Breast epithelium (tissue), 4 donors: ENCODE measurements around the gene TARBP1. TPM values are rescaled to one million over a fixed set of nuclear protein-coding genes. Genes with fewer than 3 reads are reported as not detected.
"Not testable (repeated sequence)": the region's sequence is repeated elsewhere in the genome, so short reads cannot be mapped to it uniquely, and the experiment has no call there.

ENCODE experiments used
- DNase-seq, 2 donors: peaks; one replicate each; pipeline ENCODE4 v3.0.0-alpha.2; 2019; ENCODE audit warnings: low spot score in 2 of 2
- H3K27ac ChIP-seq, 2 donors: fragments of 200-600 bp; sonication (generic) in 1 of 2; one replicate each; pipeline ENCODE4 v1.5.1; 2016 to 2019; ENCODE audit warnings: mild to moderate bottlenecking in 1 of 2
- H3K27me3 ChIP-seq, 2 donors: fragments of 200-600 bp; sonication (generic) in 1 of 2; one replicate each; pipeline versions ENCODE4 v1.5.1 to v1.6.0; 2017 to 2019; ENCODE audit warnings: control low read depth in 1 of 2, mild to moderate bottlenecking in 1 of 2
- H3K36me3 ChIP-seq: fragments of 200-600 bp; one replicate; pipeline ENCODE4 v1.5.1; 2019
- H3K4me1 ChIP-seq, 2 donors: fragments of 200-600 bp; sonication (generic); one replicate each; pipeline ENCODE4 v1.5.1; 2016 to 2019; ENCODE audit warnings: control low read depth in 1 of 2
- H3K4me3 ChIP-seq, 3 donors: fragments of 200-600 bp; sonication (generic); 1 replicate in 2 of 3; 2 replicates in 1 of 3; pipeline ENCODE4 v1.5.1; 2016 to 2019; ENCODE audit warnings: mild to moderate bottlenecking in 3 of 3, moderate library complexity in 2 of 3
- H3K9me3 ChIP-seq, 2 donors: fragments of 200-600 bp; sonication (generic) in 1 of 2; one replicate each; pipeline ENCODE4 v1.5.1; 2016 to 2019; ENCODE audit warnings: control low read depth in 1 of 2
- CTCF ChIP-seq, 3 donors: fragments of 450-650 bp; IDR thresholded peaks; one replicate each; pipeline ENCODE4 v1.5.1; 2016 to 2017; ENCODE audit warnings: antibody characterized with exemption in 3 of 3, mild to moderate bottlenecking in 3 of 3, moderate library complexity in 3 of 3
- POLR2A ChIP-seq: fragments of 450-650 bp; IDR thresholded peaks from one replicate; pipeline ENCODE4 v1.6.1; 2016; ENCODE audit warnings: antibody characterized with exemption, mild to moderate bottlenecking, moderate library complexity
- POLR2AphosphoS5 ChIP-seq, 3 donors: sonication (generic); formaldehyde crosslinking; IDR thresholded peaks; one replicate each; pipeline ENCODE4 v1.6.1; 2017; ENCODE audit warnings: antibody characterized with exemption in 3 of 3
- intact Hi-C: fragments of 100-400 bp; cut with DNase I; formaldehyde crosslinking; loops from one replicate; pipeline ENCODE4 v1.15.1; 2023; ENCODE audit warnings: low total_unique reads
- total RNA-seq, 3 donors: library from RNA; depleted of rRNA; stranded (reverse); fragments of >200 nt; gene quantifications; one replicate each; pipeline ENCODE4 v1.1.0, GENCODE V29; 2016

Gene TARBP1
- total RNA-seq, 3 donors from 2014 or later = 12.3 to 39.2 (median 32.1) TPM

DNA sequence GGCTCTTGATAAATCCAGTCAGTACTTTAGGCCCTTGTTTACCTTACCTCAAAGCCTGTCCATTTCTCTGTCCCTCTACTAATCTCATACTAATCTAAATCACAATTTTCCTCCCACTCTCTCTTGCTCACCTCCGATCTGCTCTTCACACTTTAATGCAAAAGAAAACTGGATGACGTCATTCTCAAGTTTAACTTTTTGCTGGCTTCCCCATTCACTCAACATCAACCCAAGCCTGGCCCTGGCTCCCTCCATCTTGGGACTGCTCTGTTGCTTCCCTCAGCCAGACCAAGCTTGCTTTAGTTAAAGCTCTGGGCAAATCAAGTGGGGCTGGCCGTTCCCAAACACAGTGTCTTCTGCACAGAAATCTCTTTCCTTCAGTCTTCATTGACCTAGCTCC, 76.0 kb downstream of the TARBP1 start:
- no peak overlapping the region for H3K27ac ChIP-seq
- H3K9me3 ChIP-seq = no peaks in the 10 kb centered on the region
- no peaks in the 10 kb centered on the region for H3K36me3 ChIP-seq
- intact Hi-C loops = no loop called here
- no peak overlapping the region for H3K4me3 ChIP-seq
- H3K4me1 ChIP-seq = no peaks in the 10 kb centered on the region
- TF ChIP-seq POLR2AphosphoS5 (IDR thresholded peaks at IDR 0.05) = no peak
- TF ChIP-seq POLR2A = no peak
- no peak for TF ChIP-seq CTCF (IDR thresholded peaks at IDR 0.05)
- no peaks in the 10 kb centered on the region for H3K27me3 ChIP-seq
- DNase-seq = no peak

DNA sequence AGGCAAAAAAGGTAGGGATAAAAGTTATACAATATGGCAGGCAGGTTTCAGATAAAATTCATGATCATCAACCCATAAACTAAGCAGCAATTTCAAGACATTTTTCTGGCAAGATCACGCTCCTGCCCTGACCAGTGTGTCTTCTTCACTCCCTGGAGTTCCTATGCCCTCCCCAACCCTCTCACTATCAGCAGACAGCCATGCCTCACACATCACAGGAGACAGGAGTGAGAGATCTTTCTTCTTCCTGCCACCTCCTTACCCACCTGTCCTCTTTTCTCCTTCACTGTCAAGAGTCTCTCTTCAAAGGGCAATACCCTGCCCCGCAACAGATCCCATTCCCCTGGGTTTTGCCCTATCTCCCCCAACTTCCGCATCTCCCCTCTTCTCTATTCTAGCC, 77.3 kb downstream of the TARBP1 start:
- H3K9me3 ChIP-seq = no peaks in the 10 kb centered on the region
- intact Hi-C loops = no loop called here
- no peak for DNase-seq
- H3K27me3 ChIP-seq = no peaks in the 10 kb centered on the region
- no peak for TF ChIP-seq POLR2AphosphoS5 (IDR thresholded peaks at IDR 0.05)
- no peak for TF ChIP-seq CTCF (IDR thresholded peaks at IDR 0.05)
- TF ChIP-seq POLR2A = no peak
- no peaks in the 10 kb centered on the region for H3K36me3 ChIP-seq
- no peak overlapping the region for H3K27ac ChIP-seq
- no peaks in the 10 kb centered on the region for H3K4me1 ChIP-seq
- H3K4me3 ChIP-seq = no peak overlapping the region

DNA sequence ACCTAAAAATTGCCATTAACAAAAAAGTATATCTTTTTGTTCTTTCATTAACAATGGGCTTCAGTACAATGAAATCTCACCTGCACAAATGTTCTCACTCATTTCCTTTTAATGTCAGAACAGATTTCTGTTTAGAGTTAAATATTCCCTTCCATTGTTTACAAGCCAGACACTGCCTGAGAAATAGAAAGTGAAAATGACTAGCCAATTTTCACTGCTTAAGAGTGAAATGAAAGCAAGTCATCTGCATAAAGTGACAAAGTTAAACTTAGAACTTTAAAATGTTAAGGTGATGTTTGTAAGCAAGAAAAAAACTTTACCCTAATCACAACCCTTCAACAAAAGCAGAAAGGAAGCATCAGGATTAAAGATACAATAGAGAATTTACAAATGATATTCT, 78.2 kb downstream of the TARBP1 start:
- H3K27me3 ChIP-seq = no peaks in the 10 kb centered on the region
- no peak for DNase-seq

DNA sequence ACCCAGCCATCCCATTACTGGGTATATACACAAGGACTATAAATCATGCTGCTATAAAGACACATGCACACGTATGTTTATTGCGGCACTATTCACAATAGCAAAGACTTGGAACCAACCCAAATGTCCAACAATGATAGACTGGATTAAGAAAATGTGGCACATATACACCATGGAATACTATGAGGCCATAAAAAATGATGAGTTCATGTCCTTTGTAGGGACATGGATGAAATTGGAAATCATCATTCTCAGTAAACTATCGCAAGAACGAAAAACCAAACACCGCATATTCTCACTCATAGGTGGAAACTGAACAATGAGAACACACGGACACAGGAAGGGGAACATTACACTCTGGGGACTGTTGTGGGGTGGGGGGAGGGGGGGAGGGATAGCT, 79.5 kb downstream of the TARBP1 start:
- H3K27me3 ChIP-seq, intact Hi-C loops, H3K4me3 ChIP-seq, H3K27ac ChIP-seq, H3K9me3 ChIP-seq, DNase-seq, H3K4me1 ChIP-seq, H3K36me3 ChIP-seq: not testable (repeated sequence)

More for the DNA sequence above, 78.2 kb downstream of the TARBP1 start:
- Histone ChIP-seq H3K36me3 (no peaks in the 10 kb centered on the region), H3K9me3 (no peaks in the 10 kb centered on the region), H3K4me3 (no peak overlapping the region), H3K27ac (peak overlapping the region in 1 of 2 donors; percentile 15), H3K4me1 (no peaks in the 10 kb centered on the region)
- TF ChIP-seq POLR2A = no peak
- TF ChIP-seq POLR2AphosphoS5 (IDR thresholded peaks at IDR 0.05) = no peak
- no peak for TF ChIP-seq CTCF (IDR thresholded peaks at IDR 0.05)
- intact Hi-C loops = no loop called here

DNA sequence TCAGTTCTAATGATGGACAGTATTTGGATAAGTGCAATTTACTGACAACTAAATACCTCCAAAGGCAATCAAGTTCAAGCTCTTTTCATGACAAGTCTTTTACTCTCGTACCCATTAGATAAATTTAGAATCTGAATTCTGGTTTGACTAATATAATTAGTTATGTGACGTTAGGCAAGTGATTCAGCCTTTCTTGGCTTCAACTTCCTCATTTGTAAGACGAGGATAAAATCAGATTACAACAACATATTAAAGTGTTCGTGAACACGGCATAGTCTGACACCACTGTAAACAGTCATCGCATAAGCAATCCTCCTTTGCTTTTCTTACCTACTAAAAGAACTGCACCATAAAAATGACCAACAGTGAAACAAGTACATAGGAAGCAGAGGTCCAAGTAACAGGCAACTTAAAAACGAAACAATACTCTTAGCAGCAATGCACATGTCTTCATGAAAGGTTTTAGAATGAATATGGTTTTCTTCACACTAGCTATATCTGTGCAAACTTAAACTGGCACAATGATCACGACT, 80.1 kb downstream of the TARBP1 start:
- intact Hi-C loops = no loop called here
- peak overlapping the region in 1 of 3 donors; percentile 32 for H3K4me3 ChIP-seq

More for the DNA sequence above, 80.1 kb downstream of the TARBP1 start:
- Histone ChIP-seq H3K27me3 (no peaks in the 10 kb centered on the region), H3K36me3 (no peaks in the 10 kb centered on the region), H3K4me1 (no peaks in the 10 kb centered on the region), H3K27ac (no peak overlapping the region), H3K9me3 (no peaks in the 10 kb centered on the region)
- TF ChIP-seq POLR2AphosphoS5 (IDR thresholded peaks at IDR 0.05) = no peak
- no peak for TF ChIP-seq POLR2A
- TF ChIP-seq CTCF (IDR thresholded peaks at IDR 0.05) = no peak
- no peak for DNase-seq
